Measurements from ENCODE around the gene SNED1. TPM values are rescaled to one million over a fixed set of nuclear protein-coding genes. Genes with fewer than 3 reads are reported as not detected.
A peak's percentile ranks its signal among the peaks of the same experiment; 100 is the strongest.

Gene SNED1
- total RNA-seq, 2 experiments from 2014 or later: 1.4 to 1.8 TPM

GRCh38 chr2:241111440-241111805 lies 113.0 kb downstream of the SNED1 start:
- H3K27me3 Mint-ChIP-seq: no peaks in the 10 kb centered on the region
- peak overlapping the region; percentile 93 for H3K27ac Mint-ChIP-seq
- ATAC-seq (peak; percentile 40), DNase-seq (peak; percentile 52)
- ChIA-PET POLR2A (interaction anchor here (2.9 to 4.7 kb wide), 3 partner anchors 10 to 38 kb away, joined by 11 to 38 read pairs (median 24); partner anchors contain the start of genes MTERF4, PASK and PPP1R7), CTCF (no interaction called here)
- peak overlapping the region; percentile 81 for H3K4me3 Mint-ChIP-seq
- H3K9me3 Mint-ChIP-seq: no peaks in the 10 kb centered on the region
- peaks cover 47% of the 10 kb centered on the region for H3K4me1 Mint-ChIP-seq (ENCODE audit: low read depth)
- intact Hi-C loops (cut with micrococcal nuclease): no loop called here
- peaks cover 40% of the 10 kb centered on the region for H3K36me3 Mint-ChIP-seq (ENCODE audit: low read depth)
- TF ChIP-seq, protein P1, sequence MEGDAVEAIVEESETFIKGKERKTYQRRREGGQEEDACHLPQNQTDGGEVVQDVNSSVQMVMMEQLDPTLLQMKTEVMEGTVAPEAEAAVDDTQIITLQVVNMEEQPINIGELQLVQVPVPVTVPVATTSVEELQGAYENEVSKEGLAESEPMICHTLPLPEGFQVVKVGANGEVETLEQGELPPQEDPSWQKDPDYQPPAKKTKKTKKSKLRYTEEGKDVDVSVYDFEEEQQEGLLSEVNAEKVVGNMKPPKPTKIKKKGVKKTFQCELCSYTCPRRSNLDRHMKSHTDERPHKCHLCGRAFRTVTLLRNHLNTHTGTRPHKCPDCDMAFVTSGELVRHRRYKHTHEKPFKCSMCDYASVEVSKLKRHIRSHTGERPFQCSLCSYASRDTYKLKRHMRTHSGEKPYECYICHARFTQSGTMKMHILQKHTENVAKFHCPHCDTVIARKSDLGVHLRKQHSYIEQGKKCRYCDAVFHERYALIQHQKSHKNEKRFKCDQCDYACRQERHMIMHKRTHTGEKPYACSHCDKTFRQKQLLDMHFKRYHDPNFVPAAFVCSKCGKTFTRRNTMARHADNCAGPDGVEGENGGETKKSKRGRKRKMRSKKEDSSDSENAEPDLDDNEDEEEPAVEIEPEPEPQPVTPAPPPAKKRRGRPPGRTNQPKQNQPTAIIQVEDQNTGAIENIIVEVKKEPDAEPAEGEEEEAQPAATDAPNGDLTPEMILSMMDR (IDR thresholded peaks at IDR 0.05): no peak

- ChIA-PET CTCF (interaction anchor here (1.4 to 2.0 kb wide), 2 partner anchors 9 to 12 kb away, joined by 5 read pairs; partner anchors contain the start of gene MTERF4), POLR2A (interaction anchor here (0.9 to 4.7 kb wide), 4 partner anchors 11 to 102 kb away, joined by 4 to 38 read pairs (median 16); partner anchors contain the start of genes MTERF4 and PASK)
- ATAC-seq (no peak), DNase-seq (peak; percentile 28)
- peak overlapping the region; percentile 93 for H3K27ac Mint-ChIP-seq
- H3K27me3 Mint-ChIP-seq: no peaks in the 10 kb centered on the region
- TF ChIP-seq, protein P1 (IDR thresholded peaks at IDR 0.05): no peak
- H3K4me1 Mint-ChIP-seq (ENCODE audit: low read depth): peaks cover 47% of the 10 kb centered on the region
- H3K9me3 Mint-ChIP-seq: no peaks in the 10 kb centered on the region
- H3K36me3 Mint-ChIP-seq (ENCODE audit: low read depth): peaks cover 44% of the 10 kb centered on the region
- H3K4me3 Mint-ChIP-seq: peak overlapping the region; percentile 81
- intact Hi-C loops (cut with micrococcal nuclease): no loop called here
These were observed 113.6 kb downstream of the SNED1 start for GRCh38 chr2:241112046-241112445.

DNA sequence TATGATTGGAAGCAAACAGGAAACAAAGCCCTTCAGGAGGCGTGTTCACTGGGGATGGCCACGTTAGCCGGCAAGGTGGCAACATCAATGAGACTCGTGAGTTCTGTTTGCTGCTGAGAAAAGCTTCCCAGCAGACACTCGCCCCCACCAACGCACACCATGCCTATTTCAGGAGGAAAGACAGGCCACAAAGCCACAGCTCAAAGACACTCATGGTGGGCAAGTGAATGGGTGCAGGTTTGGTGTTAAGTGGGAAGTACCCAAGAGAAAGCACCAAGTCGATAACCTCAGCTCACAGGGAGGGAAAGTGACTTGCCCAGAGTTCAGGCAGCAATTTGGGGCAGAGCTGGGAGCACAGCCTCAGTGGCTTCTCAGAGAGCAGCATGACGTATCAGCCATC lies 114.2 kb downstream of the SNED1 start:
- no peaks in the 10 kb centered on the region for H3K27me3 Mint-ChIP-seq
- peak overlapping the region; percentile 81 for H3K4me3 Mint-ChIP-seq
- intact Hi-C loops (cut with micrococcal nuclease): no loop called here
- CTCF ChIA-PET: interaction anchor here (1.4 to 2.0 kb wide), 3 partner anchors 10 to 34 kb away, joined by 5 read pairs; partner anchors contain the start of gene MTERF4
- peaks cover 45% of the 10 kb centered on the region for H3K36me3 Mint-ChIP-seq (ENCODE audit: low read depth)
- peak overlapping the region; percentile 93 for H3K27ac Mint-ChIP-seq
- peaks cover 42% of the 10 kb centered on the region for H3K4me1 Mint-ChIP-seq (ENCODE audit: low read depth)
- TF ChIP-seq, protein P1 (IDR thresholded peaks at IDR 0.05): no peak
- H3K9me3 Mint-ChIP-seq: no peaks in the 10 kb centered on the region
- DNase-seq: peak; percentile 85
- POLR2A ChIA-PET: interaction anchor here (0.8 to 4.7 kb wide), 6 partner anchors 9 to 103 kb away, joined by 3 to 38 read pairs (median 6); partner anchors contain the start of genes MTERF4 and PASK
- ATAC-seq: peak; percentile 51

DNA sequence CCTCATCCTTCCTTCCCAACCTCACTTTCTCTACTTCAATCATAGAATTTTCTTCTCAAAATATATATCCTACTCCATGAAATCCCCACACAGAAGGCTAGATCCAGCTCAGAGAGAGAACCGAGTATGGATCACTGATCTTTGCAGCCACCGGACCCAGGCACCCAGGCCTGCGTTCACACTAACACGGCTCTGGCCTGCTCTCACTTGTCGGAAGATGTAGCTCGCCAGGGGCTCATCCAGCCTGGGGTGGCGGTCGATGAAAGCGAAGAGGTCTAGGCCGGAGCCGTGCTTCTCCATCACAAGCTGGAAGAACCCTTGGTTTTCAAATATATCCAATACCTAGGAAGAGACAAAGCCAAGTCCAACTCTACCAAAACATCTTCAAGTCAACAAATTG lies 116.4 kb downstream of the SNED1 start:
- intact Hi-C loops (cut with micrococcal nuclease): no loop called here
- DNase-seq (no peak), ATAC-seq (no peak)
- no peak overlapping the region for H3K27ac Mint-ChIP-seq
- peaks cover 37% of the 10 kb centered on the region for H3K36me3 Mint-ChIP-seq (ENCODE audit: low read depth)
- CTCF ChIA-PET: interaction anchor here (1.1 kb wide), 1 partner anchor 10 kb away, joined by 3 read pairs; no protein-coding TSS in a partner anchor
- TF ChIP-seq, protein P1 (IDR thresholded peaks at IDR 0.05): no peak
- POLR2A ChIA-PET: interaction anchor here (0.9 kb wide), 1 partner anchor 13 kb away, joined by 3 read pairs; the partner anchor contains the start of gene MTERF4
- H3K27me3 Mint-ChIP-seq: no peaks in the 10 kb centered on the region
- H3K4me1 Mint-ChIP-seq (ENCODE audit: low read depth): peaks cover 23% of the 10 kb centered on the region
- H3K9me3 Mint-ChIP-seq: no peaks in the 10 kb centered on the region
- no peak overlapping the region for H3K4me3 Mint-ChIP-seq

GRCh38 chr2:241115361-241115760 lies 116.9 kb downstream of the SNED1 start:
- Mint-ChIP-seq H3K27ac (no peak overlapping the region), H3K9me3 (no peaks in the 10 kb centered on the region), H3K4me1 (ENCODE audit: low read depth) (peaks cover 20% of the 10 kb centered on the region), H3K27me3 (no peaks in the 10 kb centered on the region), H3K36me3 (ENCODE audit: low read depth) (peaks cover 40% of the 10 kb centered on the region), H3K4me3 (no peak overlapping the region)
- ChIA-PET CTCF (interaction anchor here (1.1 kb wide), 1 partner anchor 9 kb away, joined by 3 read pairs; no protein-coding TSS in a partner anchor), POLR2A (interaction anchor here (0.9 kb wide), 1 partner anchor 13 kb away, joined by 3 read pairs; the partner anchor contains the start of gene MTERF4)
- DNase-seq (no peak), ATAC-seq (no peak)
- intact Hi-C loops (cut with micrococcal nuclease): no loop called here
- TF ChIP-seq, protein P1 (IDR thresholded peaks at IDR 0.05): no peak

All from activated CD8-positive, alpha-beta T cell treated with anti-CD3 and anti-CD28 coated beads for 36 hours (primary cell).